ENCODE measurements around the gene RHNO1.
A peak's percentile ranks its signal among the peaks of the same experiment; 100 is the strongest.

Gene RHNO1

GRCh38 chr12:2877953-2878732, 1.1 kb downstream of the RHNO1 start:
- DNase-seq (ENCODE audit: insufficient read length, low spot score) (no peak), FAIRE-seq (peak; percentile 41)
- TF ChIP-seq POLR2A (IDR thresholded peaks at IDR 0.05; ENCODE audit: low read depth, low read length) (peak; percentile 12), POLR2AphosphoS5 (IDR thresholded peaks at IDR 0.05; ENCODE audit: low read depth, low read length) (no peak), POU2F2 (IDR thresholded peaks at IDR 0.05; ENCODE audit: low read depth, low read length) (no peak), SPI1 (IDR thresholded peaks at IDR 0.05; ENCODE audit: low read depth, low read length) (peak; percentile 83), TAF1 (IDR thresholded peaks at IDR 0.05; ENCODE audit: low read depth, low read length) (no peak), PAX5 (IDR thresholded peaks at IDR 0.05; ENCODE audit: insufficient read depth, low read length, severe bottlenecking) (no peak)

- TF ChIP-seq SPI1 (IDR thresholded peaks at IDR 0.05; ENCODE audit: low read depth, low read length), result no peak
- TF ChIP-seq POU2F2 (IDR thresholded peaks at IDR 0.05; ENCODE audit: low read depth, low read length), result no peak
- TF ChIP-seq POLR2AphosphoS5 (IDR thresholded peaks at IDR 0.05; ENCODE audit: low read depth, low read length), result no peak
- TF ChIP-seq TAF1 (IDR thresholded peaks at IDR 0.05; ENCODE audit: low read depth, low read length), result no peak
- FAIRE-seq, result no peak
- DNase-seq (ENCODE audit: insufficient read length, low spot score), result no peak
These were observed 2.8 kb downstream of the RHNO1 start for GRCh38 chr12:2879853-2880252.

GRCh38 chr12:2884810-2885209, 7.8 kb downstream of the RHNO1 start:
- TF ChIP-seq POLR2A (IDR thresholded peaks at IDR 0.05; ENCODE audit: low read depth, low read length), result no peak
- TF ChIP-seq SPI1 (IDR thresholded peaks at IDR 0.05; ENCODE audit: low read depth, low read length), result no peak
- TF ChIP-seq POU2F2 (IDR thresholded peaks at IDR 0.05; ENCODE audit: low read depth, low read length), result no peak
- TF ChIP-seq POLR2AphosphoS5 (IDR thresholded peaks at IDR 0.05; ENCODE audit: low read depth, low read length), result no peak
- TF ChIP-seq PAX5 (IDR thresholded peaks at IDR 0.05; ENCODE audit: insufficient read depth, low read length, severe bottlenecking), result no peak
- no peak for TF ChIP-seq TAF1 (IDR thresholded peaks at IDR 0.05; ENCODE audit: low read depth, low read length)
- DNase-seq (ENCODE audit: insufficient read length, low spot score) (no peak), FAIRE-seq (no peak)

GRCh38 chr12:2886768-2887450, 9.9 kb downstream of the RHNO1 start:
- DNase-seq (ENCODE audit: insufficient read length, low spot score) (no peak), FAIRE-seq (no peak)
- TF ChIP-seq POU2F2 (IDR thresholded peaks at IDR 0.05; ENCODE audit: low read depth, low read length) (no peak), TAF1 (IDR thresholded peaks at IDR 0.05; ENCODE audit: low read depth, low read length) (no peak), POLR2AphosphoS5 (IDR thresholded peaks at IDR 0.05; ENCODE audit: low read depth, low read length) (no peak), SPI1 (IDR thresholded peaks at IDR 0.05; ENCODE audit: low read depth, low read length) (no peak), PAX5 (IDR thresholded peaks at IDR 0.05; ENCODE audit: insufficient read depth, low read length, severe bottlenecking) (no peak), POLR2A (IDR thresholded peaks at IDR 0.05; ENCODE audit: low read depth, low read length) (no peak)

GRCh38 chr12:2890001-2890387, 13.0 kb downstream of the RHNO1 start:
- DNase-seq (ENCODE audit: insufficient read length, low spot score), result no peak
- no peak for FAIRE-seq
- TF ChIP-seq PAX5 (IDR thresholded peaks at IDR 0.05; ENCODE audit: insufficient read depth, low read length, severe bottlenecking) (no peak), POLR2AphosphoS5 (IDR thresholded peaks at IDR 0.05; ENCODE audit: low read depth, low read length) (no peak), POU2F2 (IDR thresholded peaks at IDR 0.05; ENCODE audit: low read depth, low read length) (no peak), SPI1 (IDR thresholded peaks at IDR 0.05; ENCODE audit: low read depth, low read length) (no peak), TAF1 (IDR thresholded peaks at IDR 0.05; ENCODE audit: low read depth, low read length) (no peak), POLR2A (IDR thresholded peaks at IDR 0.05; ENCODE audit: low read depth, low read length) (no peak)

GRCh38 chr12:2890388-2891239, 13.6 kb downstream of the RHNO1 start, which contains the start of gene TULP3:
Gene TULP3, plus strand, starts transcription at chr12:2890891. Its CDS starts 57 bp downstream, at chr12:2890948.
- peak; percentile 99 for FAIRE-seq
- TF ChIP-seq POLR2A (IDR thresholded peaks at IDR 0.05; ENCODE audit: low read depth, low read length) (peak; percentile 42; the same call in 1 of the 2 replicates), SPI1 (IDR thresholded peaks at IDR 0.05; ENCODE audit: low read depth, low read length) (no peak), TAF1 (IDR thresholded peaks at IDR 0.05; ENCODE audit: low read depth, low read length) (no peak; the same call in 1 of the 2 replicates), POLR2AphosphoS5 (IDR thresholded peaks at IDR 0.05; ENCODE audit: low read depth, low read length) (peak; percentile 61; the same call in 1 of the 2 replicates)

GRCh38 chr12:2891240-2892053, 14.4 kb downstream of the RHNO1 start:
- peak; percentile 25 for DNase-seq (ENCODE audit: insufficient read length, low spot score)
- TF ChIP-seq POLR2A (IDR thresholded peaks at IDR 0.05; ENCODE audit: low read depth, low read length) (no peak), SPI1 (IDR thresholded peaks at IDR 0.05; ENCODE audit: low read depth, low read length) (no peak), POLR2AphosphoS5 (IDR thresholded peaks at IDR 0.05; ENCODE audit: low read depth, low read length) (no peak), PAX5 (IDR thresholded peaks at IDR 0.05; ENCODE audit: insufficient read depth, low read length, severe bottlenecking) (no peak), POU2F2 (IDR thresholded peaks at IDR 0.05; ENCODE audit: low read depth, low read length) (no peak), TAF1 (IDR thresholded peaks at IDR 0.05; ENCODE audit: low read depth, low read length) (no peak)
- no peak for FAIRE-seq

More at GRCh38 chr12:2890388-2891239, 13.6 kb downstream of the RHNO1 start, which contains the start of gene TULP3:
- peak; percentile 94 for DNase-seq (ENCODE audit: insufficient read length, low spot score)

GRCh38 chr12:2892246-2892645, 15.2 kb downstream of the RHNO1 start:
- DNase-seq (ENCODE audit: insufficient read length, low spot score), result no peak
- FAIRE-seq, result no peak
- TF ChIP-seq POU2F2 (IDR thresholded peaks at IDR 0.05; ENCODE audit: low read depth, low read length), result no peak

Measured in GM12891 (cell line).